Heart left ventricle (tissue), 16 donors: ENCODE data around the gene ZNF74. TPM values are rescaled to one million over a fixed set of nuclear protein-coding genes. Genes with fewer than 3 reads are reported as not detected.
"Not testable (repeated sequence)": the region's sequence is repeated elsewhere in the genome, so short reads cannot be mapped to it uniquely, and the experiment has no call there.

Experiments
- ATAC-seq, 4 donors: fragments of 200-7000 bp; cut with Tn5 transposase; one replicate each; pipeline ENCODE4 v1.9.1; 2020 to 2022; ENCODE audit warnings: moderate library complexity in 4 of 4, mild to moderate bottlenecking in 3 of 4, moderate number of reproducible peaks in 1 of 4
- DNase-seq, 5 donors: peaks; one replicate each; pipeline ENCODE4 v3.0.0-alpha.2; 2020
- H3K27ac ChIP-seq, 12 donors: fragments of 200-600 bp; sonication (generic) in 4 of 12; one replicate each; pipeline versions ENCODE4 v1.5.0 to v1.8.0; 2016 to 2022; ENCODE audit warnings: mild to moderate bottlenecking in 2 of 12
- H3K27me3 ChIP-seq, 9 donors: fragments of 200-600 bp; sonication (generic) in 2 of 9; one replicate each; pipeline versions ENCODE4 v1.5.1 to v1.8.0; 2016 to 2022; ENCODE audit warnings: mild to moderate bottlenecking in 3 of 9
- H3K36me3 ChIP-seq, 9 donors: fragments of 200-600 bp; sonication (generic) in 2 of 9; one replicate each; pipeline versions ENCODE4 v1.5.0 to v1.8.0; 2018 to 2022; ENCODE audit warnings: mild to moderate bottlenecking in 2 of 9
- H3K4me1 ChIP-seq, 12 donors: fragments of 200-600 bp; sonication (generic) in 4 of 12; one replicate each; pipeline versions ENCODE4 v1.5.0 to v1.8.0; 2016 to 2022; ENCODE audit warnings: mild to moderate bottlenecking in 3 of 12
- H3K4me3 ChIP-seq, 12 donors: fragments of 200-600 bp; sonication (generic) in 4 of 12; one replicate each; pipeline versions ENCODE4 v1.5.0 to v1.8.0; 2017 to 2022; ENCODE audit warnings: mild to moderate bottlenecking in 9 of 12, moderate library complexity in 4 of 12
- H3K9me3 ChIP-seq, 12 donors: fragments of 200-600 bp; sonication (generic) in 4 of 12; one replicate each; pipeline versions ENCODE4 v1.5.0 to v1.8.0; 2016 to 2022; ENCODE audit warnings: mild to moderate bottlenecking in 1 of 12
- CTCF ChIP-seq, 12 donors: fragments of 200-600 bp; sonication (generic) in 4 of 12; IDR thresholded peaks; one replicate each; pipeline versions ENCODE4 v1.5.0 to v1.8.0; 2018 to 2022; ENCODE audit warnings: antibody characterized with exemption in 12 of 12, mild to moderate bottlenecking in 5 of 12
- POLR2A ChIP-seq, 2 donors: fragments of 450-650 bp; IDR thresholded peaks; one replicate each; pipeline ENCODE4 v1.6.1; 2017; ENCODE audit warnings: antibody characterized with exemption in 2 of 2, mild to moderate bottlenecking in 2 of 2, moderate library complexity in 2 of 2
- WGBS, 4 donors: extraction: QIAGEN DNeasy Blood & Tissue Kit in 2 of 4; methylation state at CpG; one replicate each; pipeline versions ENCODE4 v1.1.5 to v1.1.7; 2013 to 2018; 5-methylcytosine and 5-hydroxymethylcytosine counted together
- intact Hi-C, 10 donors: fragments of 100-400 bp; cut with DNase I; formaldehyde crosslinking; loops; one replicate each; pipeline versions ENCODE4 v1.11.1 to v1.14.2; 2022
- polyA plus RNA-seq, 2 donors: library from polyadenylated mRNA; stranded (reverse); fragments of 200-250 nt; gene quantifications; one replicate each; pipeline ENCODE4 v1.2.3, GENCODE V29; 2013
- total RNA-seq, 9 donors: library from RNA; depleted of rRNA in 2 of 9; stranded (reverse); fragments of >200 nt in 2 of 9; fragmentation: NEBNext Ultra II Directional in 3 of 9; extraction: Animal tissue kit (Norgen Biotek cat#: 25700) in 3 of 9; gene quantifications; one replicate each; pipeline versions ENCODE4 v1.1.0 to v1.2.4, GENCODE V29; 2016 to 2023
- donor health status: ischemic (EF 13 %, LVEDD 7.1; RV severe dilation, severe dysfunction).
- donor health status: healthy with polysubstance abuse.
- donor health status: DM: no; HTN: yes; CAD: no.
- donor health status: DM: no; HTN: no; CAD: no.
- donor health status: ischemic (EF 25% LVEDD 6.9; RV normal size, moderate dysfunction).
- donor health status: ischemic (EF 25% LVEDD 5.7; RV mildly dilated, moderate dysfunction).
- donor health status: healthy.
- donor health status: DM: yes; HTN: yes; CAD: no.
- donor health status: ischemic (EF 35%, LVEDD 5.7; RV mildly dilated, moderate dysfunction).
- donor health status: nonischemic (EF 11% LVEDD 7.7; RV severe dilation, severe dysfunction).
- donor health status: DM: yes; HTN: yes; CAD: no.
- donor health status: PGD.
- donor health status: ischemic (EF 29% LVEDD 5.4; RV normal size, mild dysfunction).
- donor health status: nonischemic (EF 23%, LVEDD 6.1; RV moderate dilation, normal function).

The ZNF74 gene
- total and polyA plus RNA-seq, 11 donors, result 2.1 to 6.5 (median 4.4) TPM

- no peak for DNase-seq
- Histone ChIP-seq H3K9me3 (no peaks in the 10 kb centered on the region), H3K4me1 (peaks cover 0 to 8% (median 4%) of the 10 kb centered on the region in 12 donors), H3K27me3 (no peaks in the 10 kb centered on the region), H3K27ac (no peak overlapping the region), H3K36me3 (no peaks in the 10 kb centered on the region), H3K4me3 (no peak overlapping the region)
- intact Hi-C loops, result loop anchor here in 2 of 10 donors (10.0 kb wide), 1 partner anchor 161 kb away; no protein-coding TSS in a partner anchor
- TF ChIP-seq POLR2A (IDR thresholded peaks at IDR 0.05) (no peak), CTCF (IDR thresholded peaks at IDR 0.05) (no peak)
- WGBS, 4 donors, result 71 to 91% (median 90%) methylated on average over 5 of the region's 5 CpGs
- ATAC-seq, result no peak
Measured at GRCh38 chr22:20414059-20414440, 20.1 kb downstream of the ZNF74 start.

GRCh38 chr22:20414450-20414849, 20.5 kb downstream of the ZNF74 start:
- ATAC-seq, result no peak
- intact Hi-C loops, result loop anchor here in 2 of 10 donors (10.0 kb wide), 1 partner anchor 160 kb away; no protein-coding TSS in a partner anchor

GRCh38 chr22:20415241-20415640, 21.3 kb downstream of the ZNF74 start:
- ATAC-seq, H3K36me3 ChIP-seq, H3K4me3 ChIP-seq, H3K9me3 ChIP-seq, DNase-seq, H3K4me1 ChIP-seq, H3K27me3 ChIP-seq, H3K27ac ChIP-seq: not testable (repeated sequence)
- WGBS, 4 donors, result 84 to 94% (median 92%) methylated on average over 3 of the region's 3 CpGs
- intact Hi-C loops, result loop anchor here in 6 of 10 donors (5.0 to 10.0 kb wide), 3 partner anchors 82 to 282 kb away; partner anchors contain the start of gene KLHL22 (in 2 of the 6)

More at GRCh38 chr22:20414450-20414849, 20.5 kb downstream of the ZNF74 start:
- no peaks in the 10 kb centered on the region for H3K9me3 ChIP-seq
- no peak for DNase-seq
- TF ChIP-seq CTCF (IDR thresholded peaks at IDR 0.05) (no peak), POLR2A (IDR thresholded peaks at IDR 0.05) (no peak)
- no peak overlapping the region for H3K4me3 ChIP-seq
- no peaks in the 10 kb centered on the region for H3K36me3 ChIP-seq
- H3K27me3 ChIP-seq, result no peaks in the 10 kb centered on the region
- H3K27ac ChIP-seq, result no peak overlapping the region
- H3K4me1 ChIP-seq, result peaks cover 0 to 8% (median 4%) of the 10 kb centered on the region in 12 donors
- WGBS, 4 donors, result 56 to 83% (median 65%) methylated on average over 3 of the region's 3 CpGs

GRCh38 chr22:20415699-20416098, 21.7 kb downstream of the ZNF74 start:
- not testable (repeated sequence) for H3K27me3 ChIP-seq, H3K4me1 ChIP-seq, ATAC-seq, H3K36me3 ChIP-seq, H3K27ac ChIP-seq, H3K9me3 ChIP-seq, DNase-seq, H3K4me3 ChIP-seq
- 86 to 93% (median 90%) methylated on average over 3 of the region's 3 CpGs for WGBS, 4 donors
- intact Hi-C loops, result loop anchor here in 6 of 10 donors (5.0 to 10.0 kb wide), 3 partner anchors 82 to 282 kb away; partner anchors contain the start of gene KLHL22 (in 2 of the 6)

GRCh38 chr22:20418211-20418788, 24.3 kb downstream of the ZNF74 start:
- intact Hi-C loops, result loop anchor here (1.0 to 10.0 kb wide), 7 partner anchors 38 to 279 kb away; partner anchors contain the start of gene KLHL22 (in 2 of the 10)
- Histone ChIP-seq H3K9me3 (no peaks in the 10 kb centered on the region), H3K27ac (peak overlapping the region in 1 of 12 donors; percentile 71), H3K4me1 (peaks cover 0 to 15% (median 9%) of the 10 kb centered on the region in 12 donors), H3K4me3 (peak overlapping the region in 9 of 12 donors; percentile 22 to 55 (median 46)), H3K27me3 (no peaks in the 10 kb centered on the region), H3K36me3 (no peaks in the 10 kb centered on the region)
- WGBS, 4 donors, result 14 to 22% (median 17%) methylated on average over 22 to 42 of the region's 42 CpGs
- TF ChIP-seq CTCF (IDR thresholded peaks at IDR 0.05), result peak; percentile 81 to 98 (median 88)
- no peak for TF ChIP-seq POLR2A (IDR thresholded peaks at IDR 0.05)
- DNase-seq, result peak; percentile 83 to 91 (median 85)
- peak; percentile 80 to 92 (median 90) for ATAC-seq
